ENCODE data around the gene SPAG16.

The SPAG16 gene

DNA sequence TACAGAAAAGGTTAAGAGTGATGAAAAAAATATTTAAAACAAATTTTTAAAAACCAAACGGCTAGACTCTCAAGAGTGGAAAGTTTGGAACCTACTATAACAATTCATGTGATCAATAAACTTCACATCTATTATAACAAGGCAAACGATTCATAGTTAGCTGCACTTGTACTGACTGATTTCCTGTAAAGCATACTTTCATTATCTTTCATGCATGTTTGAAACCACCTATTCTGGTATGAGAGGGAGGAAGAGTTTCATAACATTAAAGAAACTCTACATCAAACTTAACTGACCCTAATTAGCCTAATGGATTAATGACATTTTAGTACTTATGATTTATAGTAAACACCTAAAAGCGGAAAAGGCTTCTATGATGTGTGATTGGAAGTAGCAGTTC is 1082.9 kb downstream of the SPAG16 start:
- TF ChIP-seq POLR2A (IDR thresholded peaks at IDR 0.05; ENCODE audit: extremely low read depth, insufficient read length) (no peak), MYC (IDR thresholded peaks at IDR 0.05; ENCODE audit: low read depth, low read length) (no peak)
- TF ChIP-seq, protein P1, sequence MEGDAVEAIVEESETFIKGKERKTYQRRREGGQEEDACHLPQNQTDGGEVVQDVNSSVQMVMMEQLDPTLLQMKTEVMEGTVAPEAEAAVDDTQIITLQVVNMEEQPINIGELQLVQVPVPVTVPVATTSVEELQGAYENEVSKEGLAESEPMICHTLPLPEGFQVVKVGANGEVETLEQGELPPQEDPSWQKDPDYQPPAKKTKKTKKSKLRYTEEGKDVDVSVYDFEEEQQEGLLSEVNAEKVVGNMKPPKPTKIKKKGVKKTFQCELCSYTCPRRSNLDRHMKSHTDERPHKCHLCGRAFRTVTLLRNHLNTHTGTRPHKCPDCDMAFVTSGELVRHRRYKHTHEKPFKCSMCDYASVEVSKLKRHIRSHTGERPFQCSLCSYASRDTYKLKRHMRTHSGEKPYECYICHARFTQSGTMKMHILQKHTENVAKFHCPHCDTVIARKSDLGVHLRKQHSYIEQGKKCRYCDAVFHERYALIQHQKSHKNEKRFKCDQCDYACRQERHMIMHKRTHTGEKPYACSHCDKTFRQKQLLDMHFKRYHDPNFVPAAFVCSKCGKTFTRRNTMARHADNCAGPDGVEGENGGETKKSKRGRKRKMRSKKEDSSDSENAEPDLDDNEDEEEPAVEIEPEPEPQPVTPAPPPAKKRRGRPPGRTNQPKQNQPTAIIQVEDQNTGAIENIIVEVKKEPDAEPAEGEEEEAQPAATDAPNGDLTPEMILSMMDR (IDR thresholded peaks at IDR 0.05; ENCODE audit: low read depth, low read length) = no peak
- TF ChIP-seq, protein P2, sequence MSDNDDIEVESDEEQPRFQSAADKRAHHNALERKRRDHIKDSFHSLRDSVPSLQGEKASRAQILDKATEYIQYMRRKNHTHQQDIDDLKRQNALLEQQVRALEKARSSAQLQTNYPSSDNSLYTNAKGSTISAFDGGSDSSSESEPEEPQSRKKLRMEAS (IDR thresholded peaks at IDR 0.05; ENCODE audit: low read depth, low read length) = no peak
- no peak overlapping the region for H3K4me3 ChIP-seq (ENCODE audit: low read depth, low read length)
- no peak for DNase-seq (ENCODE audit: low read depth)

DNA sequence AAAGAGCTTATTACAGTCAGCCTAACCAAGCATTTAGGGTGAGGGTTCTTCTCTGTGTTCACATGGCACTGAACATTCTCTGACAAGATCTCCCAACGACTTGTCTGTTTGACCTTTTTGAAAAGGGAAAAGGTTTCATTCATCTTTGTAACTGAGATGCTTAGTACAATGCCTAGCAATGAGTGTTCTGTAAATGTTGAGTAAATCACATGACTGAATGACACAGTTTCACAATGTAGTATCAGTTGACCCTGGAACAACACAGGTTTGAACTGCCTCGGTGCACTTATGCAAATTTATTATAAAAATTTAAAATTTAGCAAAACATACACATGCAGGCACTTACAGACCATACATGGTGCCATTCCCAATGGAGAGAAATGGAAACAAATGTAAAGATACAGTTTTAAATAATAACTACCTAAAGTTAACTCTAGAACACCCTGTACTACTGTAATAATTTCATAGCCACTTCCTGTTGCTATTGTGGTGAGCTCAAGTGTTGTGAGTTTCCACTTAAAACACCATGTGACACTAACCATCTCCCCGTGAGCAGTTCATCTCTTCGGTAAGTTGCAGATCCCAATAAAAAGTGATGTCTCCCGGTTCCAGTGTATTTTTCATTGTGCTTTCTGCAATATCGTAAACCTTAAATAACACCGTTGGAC is 1092.5 kb downstream of the SPAG16 start:
- no peak for TF ChIP-seq POLR2A (IDR thresholded peaks at IDR 0.05; ENCODE audit: extremely low read depth, insufficient read length)
- TF ChIP-seq, protein P2 (IDR thresholded peaks at IDR 0.05; ENCODE audit: low read depth, low read length) = no peak
- TF ChIP-seq, protein P1 (IDR thresholded peaks at IDR 0.05; ENCODE audit: low read depth, low read length) = no peak
- TF ChIP-seq MYC (IDR thresholded peaks at IDR 0.05; ENCODE audit: low read depth, low read length) = no peak
- DNase-seq (ENCODE audit: low read depth) = no peak
- H3K4me3 ChIP-seq (ENCODE audit: low read depth, low read length) = no peak overlapping the region

DNA sequence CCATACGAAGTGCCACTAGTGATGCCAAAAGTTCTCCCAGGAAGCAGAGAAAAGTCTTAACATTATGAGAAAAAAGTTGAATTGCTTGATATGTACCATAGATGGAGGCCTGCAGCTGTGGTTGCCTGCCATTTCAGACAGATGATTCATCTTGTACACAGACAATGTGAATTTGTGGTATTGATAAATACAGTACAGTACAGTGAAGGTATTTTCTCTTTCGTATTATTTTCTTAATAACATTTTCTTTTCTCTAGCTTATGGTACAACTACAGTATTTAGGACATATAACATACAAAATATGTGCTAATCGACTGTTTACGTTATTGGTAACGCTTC is 1093.0 kb downstream of the SPAG16 start:
- TF ChIP-seq POLR2A (IDR thresholded peaks at IDR 0.05; ENCODE audit: extremely low read depth, insufficient read length) (no peak), MYC (IDR thresholded peaks at IDR 0.05; ENCODE audit: low read depth, low read length) (no peak)
- TF ChIP-seq, protein P1 (IDR thresholded peaks at IDR 0.05; ENCODE audit: low read depth, low read length) = no peak
- TF ChIP-seq, protein P2 (IDR thresholded peaks at IDR 0.05; ENCODE audit: low read depth, low read length) = no peak
- no peak for DNase-seq (ENCODE audit: low read depth)
- H3K4me3 ChIP-seq (ENCODE audit: low read depth, low read length) = no peak overlapping the region

DNA sequence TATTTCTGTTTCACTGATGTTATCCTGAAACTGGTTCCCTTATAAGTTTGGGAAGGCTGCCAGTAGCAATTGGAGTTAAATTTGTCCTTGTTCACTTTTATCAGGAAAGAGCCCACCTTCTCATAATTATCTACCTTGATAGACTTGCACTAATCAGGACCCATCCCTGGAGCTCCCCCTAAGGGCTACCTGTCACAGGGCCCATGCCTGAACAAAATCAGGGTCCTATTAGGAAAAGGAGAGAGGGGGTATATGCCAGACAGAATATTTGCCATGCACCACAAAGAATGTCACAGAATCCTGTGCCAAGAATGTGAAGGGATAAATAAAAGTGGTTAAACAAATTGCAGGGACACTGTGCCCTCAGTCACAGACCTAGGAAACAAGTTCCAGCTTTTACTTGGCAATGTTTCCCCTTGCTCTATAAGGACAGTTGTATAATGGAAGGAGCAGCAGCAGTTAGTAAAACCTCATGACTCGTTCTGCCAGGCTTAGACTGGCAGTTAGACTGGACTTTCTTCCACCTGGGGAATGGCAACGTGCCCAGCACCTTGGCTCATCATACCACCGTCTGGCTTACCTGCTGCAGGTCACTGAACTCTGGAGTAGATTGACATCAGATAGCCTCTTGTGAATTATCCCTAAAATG is 1094.3 kb downstream of the SPAG16 start:
- TF ChIP-seq, protein P2 (IDR thresholded peaks at IDR 0.05; ENCODE audit: low read depth, low read length) = no peak
- TF ChIP-seq, protein P1 (IDR thresholded peaks at IDR 0.05; ENCODE audit: low read depth, low read length) = no peak
- no peak for TF ChIP-seq POLR2A (IDR thresholded peaks at IDR 0.05; ENCODE audit: extremely low read depth, insufficient read length)
- TF ChIP-seq MYC (IDR thresholded peaks at IDR 0.05; ENCODE audit: low read depth, low read length) = no peak
- DNase-seq (ENCODE audit: low read depth) = no peak
- H3K4me3 ChIP-seq (ENCODE audit: low read depth, low read length) = no peak overlapping the region

DNA sequence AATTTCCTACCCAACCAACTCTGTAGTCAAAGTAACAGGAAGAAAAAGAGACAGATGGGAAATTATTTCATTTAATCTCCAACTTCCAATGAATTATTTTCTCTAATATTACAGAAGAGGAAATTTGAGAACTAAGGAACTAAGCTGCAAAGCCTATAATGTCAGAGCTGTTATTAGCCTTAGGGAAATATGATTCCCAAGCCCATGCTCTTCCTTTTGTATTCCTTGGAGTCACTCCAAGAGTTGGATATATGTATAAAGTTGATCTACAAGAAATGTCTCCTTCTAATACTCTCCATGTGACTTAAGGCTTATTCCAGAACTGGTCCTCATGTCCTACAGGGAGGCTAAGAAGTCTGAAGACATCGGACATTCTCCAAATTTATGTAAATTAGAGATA is 1095.0 kb downstream of the SPAG16 start:
- H3K4me3 ChIP-seq (ENCODE audit: low read depth, low read length) = no peak overlapping the region
- DNase-seq (ENCODE audit: low read depth) = no peak
- TF ChIP-seq POLR2A (IDR thresholded peaks at IDR 0.05; ENCODE audit: extremely low read depth, insufficient read length) (no peak), MYC (IDR thresholded peaks at IDR 0.05; ENCODE audit: low read depth, low read length) (no peak)
- TF ChIP-seq, protein P2 (IDR thresholded peaks at IDR 0.05; ENCODE audit: low read depth, low read length) = no peak
- TF ChIP-seq, protein P1 (IDR thresholded peaks at IDR 0.05; ENCODE audit: low read depth, low read length) = no peak

Measured in NB4 (cell line).